Cardiac muscle cell (in vitro differentiated cells and primary cell): Measurements from ENCODE around the gene RAB38. TPM values are rescaled to one million over a fixed set of nuclear protein-coding genes. Genes with fewer than 3 reads are reported as not detected.

Experiments used
- DNase-seq, 2 donors: peaks; one replicate each; pipeline versions ENCODE4 v3.0.0 to v3.0.0-alpha.2; 2010 to 2017; ENCODE audit warnings: low read depth in 1 of 2, low spot score in 1 of 2
- H3K27ac ChIP-seq: fragments of 200-600 bp; sonication (generic); 2 replicates; pipeline ENCODE4 v1.5.1; 2016
- H3K27me3 ChIP-seq: fragments of 200-600 bp; sonication (generic); 2 replicates; pipeline ENCODE4 v1.6.0; 2016; ENCODE audit warnings: control low read depth
- H3K36me3 ChIP-seq: fragments of 200-600 bp; sonication (generic); 2 replicates; pipeline ENCODE4 v1.5.1; 2016; ENCODE audit warnings: control low read depth
- H3K4me1 ChIP-seq: fragments of 200-600 bp; sonication (generic); 2 replicates; pipeline ENCODE4 v1.8.1; 2017; ENCODE audit warnings: low read depth, mild to moderate bottlenecking, mixed run types
- H3K4me3 ChIP-seq: fragments of 200-600 bp; sonication (generic); 2 replicates; pipeline ENCODE4 v1.5.1; 2016; ENCODE audit warnings: mild to moderate bottlenecking
- H3K9me3 ChIP-seq: fragments of 200-600 bp; sonication (generic); 2 replicates; pipeline ENCODE4 v1.5.1; 2017; ENCODE audit warnings: low read depth, mild to moderate bottlenecking, control low read depth
- polyA plus RNA-seq: library from polyadenylated mRNA; unstranded; fragments of >200 nt; fragmentation: Nextera tagmentation; extraction: Ambion mirVana; gene quantifications from 2 replicates; pipeline ENCODE4 v1.2.1, GENCODE V29; 2016
- total RNA-seq: library from RNA; depleted of rRNA; stranded (reverse); fragments of >200 nt; gene quantifications from 2 replicates; pipeline ENCODE4 v1.2.3, GENCODE V29; 2016
- TF ChIP-seq, protein P1 (sequence below): IDR thresholded peaks from 2 replicates; pipeline ENCODE4 v1.5.1; 2012; ENCODE audit warnings: low read depth, mild to moderate bottlenecking, low read length

RAB38 gene
- total and polyA plus RNA-seq, 2 experiments from 2014 or later, result 7.7 to 12.0 TPM

DNA sequence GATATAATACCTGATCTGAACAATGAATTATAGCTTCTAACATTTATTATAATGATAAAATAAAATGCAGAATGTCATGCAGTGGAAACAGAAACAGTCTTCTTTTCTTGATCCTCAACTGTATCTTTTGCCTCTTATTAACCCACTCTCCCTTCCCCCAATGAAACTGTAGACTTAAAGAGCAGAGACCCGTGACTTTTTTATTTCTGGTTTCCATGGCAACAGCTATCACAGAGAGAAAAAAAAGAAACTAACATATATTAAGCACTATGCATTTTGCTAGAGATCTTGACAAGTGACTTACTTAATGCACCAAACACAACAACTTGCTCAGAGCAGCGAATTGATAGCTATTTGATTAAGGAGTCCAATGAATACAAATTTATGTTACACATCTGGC is 69.3 kb downstream of the RAB38 start:
- no peaks in the 10 kb centered on the region for H3K27me3 ChIP-seq
- peaks cover 12% of the 10 kb centered on the region for H3K4me1 ChIP-seq
- H3K27ac ChIP-seq, result no peak overlapping the region
- no peak overlapping the region for H3K4me3 ChIP-seq
- TF ChIP-seq, protein P1, sequence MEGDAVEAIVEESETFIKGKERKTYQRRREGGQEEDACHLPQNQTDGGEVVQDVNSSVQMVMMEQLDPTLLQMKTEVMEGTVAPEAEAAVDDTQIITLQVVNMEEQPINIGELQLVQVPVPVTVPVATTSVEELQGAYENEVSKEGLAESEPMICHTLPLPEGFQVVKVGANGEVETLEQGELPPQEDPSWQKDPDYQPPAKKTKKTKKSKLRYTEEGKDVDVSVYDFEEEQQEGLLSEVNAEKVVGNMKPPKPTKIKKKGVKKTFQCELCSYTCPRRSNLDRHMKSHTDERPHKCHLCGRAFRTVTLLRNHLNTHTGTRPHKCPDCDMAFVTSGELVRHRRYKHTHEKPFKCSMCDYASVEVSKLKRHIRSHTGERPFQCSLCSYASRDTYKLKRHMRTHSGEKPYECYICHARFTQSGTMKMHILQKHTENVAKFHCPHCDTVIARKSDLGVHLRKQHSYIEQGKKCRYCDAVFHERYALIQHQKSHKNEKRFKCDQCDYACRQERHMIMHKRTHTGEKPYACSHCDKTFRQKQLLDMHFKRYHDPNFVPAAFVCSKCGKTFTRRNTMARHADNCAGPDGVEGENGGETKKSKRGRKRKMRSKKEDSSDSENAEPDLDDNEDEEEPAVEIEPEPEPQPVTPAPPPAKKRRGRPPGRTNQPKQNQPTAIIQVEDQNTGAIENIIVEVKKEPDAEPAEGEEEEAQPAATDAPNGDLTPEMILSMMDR, result no peak
- no peaks in the 10 kb centered on the region for H3K9me3 ChIP-seq
- DNase-seq, result no peak
- H3K36me3 ChIP-seq, result no peaks in the 10 kb centered on the region

DNA sequence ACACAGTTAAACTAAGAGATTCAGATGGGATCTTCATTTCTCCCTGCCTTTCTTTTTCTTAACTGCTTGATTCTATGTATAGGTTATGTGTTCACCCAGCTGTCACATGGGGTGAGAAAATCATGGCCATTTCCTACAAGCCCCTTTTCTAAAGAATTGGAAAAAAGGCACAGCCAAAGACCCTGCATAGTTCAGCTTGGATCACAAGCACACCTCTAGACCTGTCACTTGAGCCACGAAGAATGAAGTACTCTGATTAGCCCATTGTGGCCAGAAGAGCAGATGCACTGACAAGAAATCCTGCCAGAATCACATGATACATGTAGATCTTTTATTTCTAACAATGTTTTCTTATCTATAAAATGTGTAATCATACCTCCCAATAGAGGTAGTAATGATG is 69.7 kb downstream of the RAB38 start:
- Histone ChIP-seq H3K27ac (no peak overlapping the region), H3K36me3 (no peaks in the 10 kb centered on the region), H3K9me3 (no peaks in the 10 kb centered on the region), H3K4me1 (peaks cover 12% of the 10 kb centered on the region), H3K4me3 (no peak overlapping the region), H3K27me3 (no peaks in the 10 kb centered on the region)
- TF ChIP-seq, protein P1, result no peak
- DNase-seq, result peak in 1 of 2 donors; percentile 51

DNA sequence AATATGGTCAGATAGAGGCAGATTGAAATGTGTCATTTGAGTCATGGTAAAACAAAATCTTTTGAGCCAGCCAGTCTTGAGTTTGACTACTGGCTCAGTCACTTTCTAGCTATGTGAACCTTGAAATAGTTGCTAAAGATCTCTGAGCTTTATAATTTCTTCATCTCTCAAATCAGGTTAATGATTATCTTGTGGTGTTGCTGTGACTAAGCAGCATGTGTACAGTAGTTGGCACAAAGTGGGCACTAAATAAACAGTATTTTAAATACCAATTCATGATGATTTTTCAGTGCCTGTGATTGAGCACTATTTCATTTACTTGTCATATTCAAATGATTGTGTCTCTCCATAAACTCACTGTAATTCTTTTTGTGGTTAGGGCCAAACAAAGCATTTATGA is 70.8 kb downstream of the RAB38 start:
- DNase-seq, result no peak
- no peaks in the 10 kb centered on the region for H3K27me3 ChIP-seq
- H3K27ac ChIP-seq, result no peak overlapping the region
- H3K36me3 ChIP-seq, result no peaks in the 10 kb centered on the region
- TF ChIP-seq, protein P1, result no peak
- no peak overlapping the region for H3K4me3 ChIP-seq
- peaks cover 12% of the 10 kb centered on the region for H3K4me1 ChIP-seq
- H3K9me3 ChIP-seq, result no peaks in the 10 kb centered on the region

GRCh38 chr11:88103337-88104206 is 71.7 kb downstream of the RAB38 start:
- Histone ChIP-seq H3K4me3 (no peak overlapping the region), H3K36me3 (no peaks in the 10 kb centered on the region), H3K4me1 (peaks cover 12% of the 10 kb centered on the region), H3K27me3 (no peaks in the 10 kb centered on the region), H3K9me3 (no peaks in the 10 kb centered on the region), H3K27ac (no peak overlapping the region)
- TF ChIP-seq, protein P1, result peak; percentile 79
- DNase-seq, result peak; percentile 41 to 77

DNA sequence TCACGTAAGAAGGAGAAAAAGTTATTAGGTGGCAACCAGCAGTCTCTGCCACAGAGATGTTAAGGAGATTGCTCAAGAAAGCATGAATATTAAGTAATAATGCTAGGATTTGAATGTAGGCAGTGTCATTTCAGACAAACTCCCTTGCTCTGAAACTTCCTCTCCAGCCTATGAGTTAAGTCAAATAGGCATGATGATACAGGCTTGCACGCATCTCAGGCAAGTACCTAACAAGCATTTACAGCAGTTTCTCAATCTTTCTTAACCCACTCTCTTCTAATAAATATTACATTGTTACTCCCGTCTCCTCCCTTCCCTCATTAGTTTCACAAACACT is 72.7 kb downstream of the RAB38 start:
- Histone ChIP-seq H3K27me3 (no peaks in the 10 kb centered on the region), H3K9me3 (no peaks in the 10 kb centered on the region), H3K27ac (no peak overlapping the region), H3K4me1 (peaks cover 12% of the 10 kb centered on the region), H3K36me3 (no peaks in the 10 kb centered on the region), H3K4me3 (no peak overlapping the region)
- TF ChIP-seq, protein P1, result no peak
- peak in 1 of 2 donors; percentile 36 for DNase-seq
